HUDEP-2 (cell line): ENCODE measurements around the gene FCER2.
A peak's percentile ranks its signal among the peaks of the same experiment; 100 is the strongest.

Source experiments
- DNase-seq, 76 experiments: peaks; one replicate each; lab custom pipeline; 2025; ENCODE audit not compliant: unreplicated experiment in 76 of 76; lab: John Stamatoyannopoulos, UW

FCER2 gene

GRCh38 chr19:7704280-7705060, 2.5 kb upstream of the FCER2 start:
- no peak for DNase-seq

- no peak for DNase-seq
These were observed 1.4 kb upstream of the FCER2 start for GRCh38 chr19:7703332-7703731.

GRCh38 chr19:7701049-7701653, 780 bp downstream of the FCER2 start:
- DNase-seq, result no peak

- DNase-seq, result peak in 49 of 76 experiments; percentile 9 to 69 (median 35)
These were observed 2.2 kb downstream of the FCER2 start for GRCh38 chr19:7699417-7700401.

- no peak for DNase-seq
These were observed 2.9 kb downstream of the FCER2 start for GRCh38 chr19:7699003-7699402.

- DNase-seq, result no peak
These were observed 3.3 kb downstream of the FCER2 start for GRCh38 chr19:7698583-7698982.

- DNase-seq, result no peak
These were observed 4.1 kb downstream of the FCER2 start for GRCh38 chr19:7697721-7698287.

GRCh38 chr19:7694499-7694898, 7.4 kb downstream of the FCER2 start:
- DNase-seq, result no peak

- DNase-seq, result no peak
These were observed 9.4 kb downstream of the FCER2 start for GRCh38 chr19:7692417-7693088.

GRCh38 chr19:7691497-7691896, 10.4 kb downstream of the FCER2 start:
- no peak for DNase-seq

- DNase-seq, result no peak
These were observed 11.1 kb downstream of the FCER2 start for GRCh38 chr19:7690779-7691258.

GRCh38 chr19:7689165-7689564, 12.8 kb downstream of the FCER2 start:
- DNase-seq, result no peak

- no peak for DNase-seq
These were observed 14.8 kb downstream of the FCER2 start for GRCh38 chr19:7687177-7687576.

- DNase-seq, result no peak
These were observed 16.1 kb downstream of the FCER2 start for GRCh38 chr19:7685546-7686445.

GRCh38 chr19:7682175-7682855, 19.6 kb downstream of the FCER2 start:
- no peak for DNase-seq

- DNase-seq, result peak in 66 of 76 experiments; percentile 21 to 87 (median 67)
These were observed 20.4 kb downstream of the FCER2 start for GRCh38 chr19:7681340-7682174.

- DNase-seq, result peak in 71 of 76 experiments; percentile 20 to 91 (median 77)
These were observed 21.2 kb downstream of the FCER2 start, which contains the start of gene TRAPPC5 for GRCh38 chr19:7680606-7681339. TSS of gene TRAPPC5 (plus strand) at chr19:7680833. CDS start at chr19:7682254, 1,421 bp downstream.
